ENCODE measurements around the gene PCSK5. TPM values are rescaled to one million over a fixed set of nuclear protein-coding genes. Genes with fewer than 3 reads are reported as not detected.

PCSK5 gene
- total RNA-seq, 4 donors from 2014 or later, result 6.5 to 24.3 (median 12.4) TPM

DNA sequence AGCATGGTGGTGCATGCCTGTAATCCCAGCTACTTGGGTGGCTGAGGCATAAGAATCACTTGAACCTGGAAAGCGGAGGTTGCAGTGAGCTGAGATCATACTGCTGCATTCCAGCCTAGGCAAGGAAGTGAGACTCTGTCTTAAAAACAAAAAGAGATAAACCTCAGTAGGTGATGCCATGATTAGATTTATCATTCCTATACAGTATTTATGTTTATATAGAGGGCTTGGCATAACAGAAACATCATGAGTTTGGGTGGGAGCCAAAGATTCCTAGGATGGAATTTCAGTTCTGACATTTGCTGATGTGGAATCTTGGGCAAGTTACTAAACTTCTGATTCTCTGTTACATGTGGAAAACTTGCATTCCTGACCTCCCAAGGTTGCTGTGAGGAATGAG, 481.4 kb downstream of the PCSK5 start:
- no peak for DNase-seq
- H3K4me3 ChIP-seq, result no peak overlapping the region
- no peaks in the 10 kb centered on the region for H3K27me3 ChIP-seq
- peak overlapping the region in 1 of 2 donors; percentile 28 for H3K27ac ChIP-seq
- H3K36me3 ChIP-seq, result no peaks in the 10 kb centered on the region
- TF ChIP-seq, protein P1, sequence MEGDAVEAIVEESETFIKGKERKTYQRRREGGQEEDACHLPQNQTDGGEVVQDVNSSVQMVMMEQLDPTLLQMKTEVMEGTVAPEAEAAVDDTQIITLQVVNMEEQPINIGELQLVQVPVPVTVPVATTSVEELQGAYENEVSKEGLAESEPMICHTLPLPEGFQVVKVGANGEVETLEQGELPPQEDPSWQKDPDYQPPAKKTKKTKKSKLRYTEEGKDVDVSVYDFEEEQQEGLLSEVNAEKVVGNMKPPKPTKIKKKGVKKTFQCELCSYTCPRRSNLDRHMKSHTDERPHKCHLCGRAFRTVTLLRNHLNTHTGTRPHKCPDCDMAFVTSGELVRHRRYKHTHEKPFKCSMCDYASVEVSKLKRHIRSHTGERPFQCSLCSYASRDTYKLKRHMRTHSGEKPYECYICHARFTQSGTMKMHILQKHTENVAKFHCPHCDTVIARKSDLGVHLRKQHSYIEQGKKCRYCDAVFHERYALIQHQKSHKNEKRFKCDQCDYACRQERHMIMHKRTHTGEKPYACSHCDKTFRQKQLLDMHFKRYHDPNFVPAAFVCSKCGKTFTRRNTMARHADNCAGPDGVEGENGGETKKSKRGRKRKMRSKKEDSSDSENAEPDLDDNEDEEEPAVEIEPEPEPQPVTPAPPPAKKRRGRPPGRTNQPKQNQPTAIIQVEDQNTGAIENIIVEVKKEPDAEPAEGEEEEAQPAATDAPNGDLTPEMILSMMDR (IDR thresholded peaks at IDR 0.05), result no peak
- no peak for TF ChIP-seq POLR2A (IDR thresholded peaks at IDR 0.05)
- intact Hi-C loops (cut with DNase I; ENCODE audit: low total_unique reads), result no loop called here
- H3K9me3 ChIP-seq, result no peaks in the 10 kb centered on the region
- no peaks in the 10 kb centered on the region for H3K4me1 ChIP-seq

DNA sequence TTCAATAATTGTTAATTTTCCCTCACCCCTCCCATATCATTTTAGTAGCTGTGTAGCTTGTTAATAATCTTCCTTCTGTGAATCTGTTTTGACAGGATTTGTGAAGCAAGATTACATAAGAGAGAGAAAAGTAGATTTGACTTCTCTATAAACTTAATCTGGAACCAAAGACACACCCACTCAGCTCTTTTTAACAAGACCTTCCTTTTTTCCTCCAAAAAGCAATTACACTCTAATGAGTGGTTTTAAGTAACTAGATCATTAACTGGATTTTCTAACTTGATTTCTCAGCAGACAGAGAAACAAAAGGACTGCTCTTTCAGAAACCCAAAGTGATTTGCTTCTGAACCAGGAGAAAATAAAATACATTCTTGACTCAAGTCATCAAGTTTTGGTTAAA, 481.9 kb downstream of the PCSK5 start:
- intact Hi-C loops (cut with DNase I; ENCODE audit: low total_unique reads), result no loop called here
- Histone ChIP-seq H3K4me3 (no peak overlapping the region), H3K9me3 (no peaks in the 10 kb centered on the region), H3K27me3 (no peaks in the 10 kb centered on the region), H3K36me3 (no peaks in the 10 kb centered on the region), H3K27ac (peak overlapping the region in 1 of 2 donors; percentile 28), H3K4me1 (no peaks in the 10 kb centered on the region)
- no peak for DNase-seq
- TF ChIP-seq POLR2A (IDR thresholded peaks at IDR 0.05), result no peak
- TF ChIP-seq, protein P1 (IDR thresholded peaks at IDR 0.05), result no peak

DNA sequence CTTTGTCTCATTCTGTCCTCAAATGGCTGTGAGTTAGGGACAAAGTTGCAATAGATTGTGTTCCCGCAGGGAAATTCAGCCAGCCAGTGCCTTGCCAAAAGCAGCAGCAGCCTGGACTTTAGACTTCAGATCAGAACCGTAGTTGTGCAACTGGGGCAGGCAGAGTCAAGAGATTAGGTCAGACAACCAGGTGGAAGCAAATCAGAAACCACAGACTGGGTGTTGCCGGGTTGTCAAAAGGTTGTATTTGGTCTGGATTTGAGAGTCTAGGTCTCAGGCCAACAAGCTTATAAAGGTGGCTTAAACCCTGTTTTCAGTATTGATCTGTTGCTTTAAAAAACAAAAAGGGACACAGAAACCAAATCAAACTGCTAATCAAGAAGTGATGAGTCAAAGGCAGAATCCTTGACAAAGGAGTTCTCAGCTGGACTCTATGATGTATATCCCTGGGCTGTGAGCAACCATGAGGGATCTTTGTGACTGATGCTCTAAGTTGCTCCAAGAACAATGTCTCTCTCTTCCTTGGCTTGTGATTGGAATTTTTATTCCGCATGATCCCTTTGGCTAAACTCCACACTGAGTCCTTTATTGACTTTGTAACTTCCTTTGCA, 482.8 kb downstream of the PCSK5 start:
- intact Hi-C loops (cut with DNase I; ENCODE audit: low total_unique reads), result no loop called here
- Histone ChIP-seq H3K4me3 (no peak overlapping the region), H3K27ac (peak overlapping the region in 1 of 2 donors; percentile 44), H3K4me1 (no peaks in the 10 kb centered on the region), H3K9me3 (no peaks in the 10 kb centered on the region), H3K27me3 (no peaks in the 10 kb centered on the region), H3K36me3 (no peaks in the 10 kb centered on the region)
- peak; percentile 55 to 61 for DNase-seq
- TF ChIP-seq POLR2A (IDR thresholded peaks at IDR 0.05), result no peak
- TF ChIP-seq, protein P1 (IDR thresholded peaks at IDR 0.05), result no peak

DNA sequence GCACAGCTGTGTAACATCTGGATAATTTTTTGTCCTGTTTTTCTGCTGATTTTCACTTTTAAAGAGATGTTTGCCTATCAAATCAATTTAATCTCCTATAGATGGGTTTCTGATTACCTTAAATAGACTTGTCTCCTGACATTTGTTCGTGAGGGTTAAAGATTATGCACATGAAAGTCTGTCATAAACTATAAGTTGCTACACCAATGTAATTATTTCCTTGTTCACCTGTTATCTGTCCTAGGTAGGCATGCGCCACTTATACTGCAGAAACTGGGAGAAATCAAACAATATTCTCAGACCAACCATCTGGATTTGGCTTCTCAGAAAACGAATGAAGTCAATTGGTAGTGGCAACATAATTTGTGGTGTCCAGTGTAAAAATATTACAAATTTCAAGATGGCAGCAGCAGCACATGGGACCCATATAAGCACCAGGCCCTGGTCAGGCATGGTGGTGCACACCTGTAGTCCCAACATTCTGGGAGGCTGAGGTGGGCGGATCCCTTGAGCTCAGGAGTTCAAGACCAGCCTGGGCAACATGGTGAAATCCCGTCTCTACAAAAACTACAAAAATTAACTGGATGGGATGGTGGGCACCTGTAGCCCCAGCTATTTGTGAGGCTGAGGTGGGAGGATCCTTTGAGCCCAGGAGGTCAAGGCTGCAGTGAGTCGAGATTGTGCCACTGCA, 483.5 kb downstream of the PCSK5 start:
- intact Hi-C loops (cut with DNase I; ENCODE audit: low total_unique reads), result no loop called here
- H3K4me1 ChIP-seq, result no peaks in the 10 kb centered on the region

More for the DNA sequence above, 483.5 kb downstream of the PCSK5 start:
- no peak for DNase-seq
- no peak overlapping the region for H3K4me3 ChIP-seq
- no peaks in the 10 kb centered on the region for H3K36me3 ChIP-seq
- no peaks in the 10 kb centered on the region for H3K9me3 ChIP-seq
- TF ChIP-seq, protein P1 (IDR thresholded peaks at IDR 0.05), result no peak
- no peak for TF ChIP-seq POLR2A (IDR thresholded peaks at IDR 0.05)
- no peaks in the 10 kb centered on the region for H3K27me3 ChIP-seq
- no peak overlapping the region for H3K27ac ChIP-seq
